ENCODE results near the gene GUK1.

GUK1 gene

GRCh38 chr1:228163007-228163753 lies 23.1 kb downstream of the GUK1 start:
- H3K36me3 Mint-ChIP-seq (ENCODE audit: low read depth): no peaks in the 10 kb centered on the region
- H3K27me3 Mint-ChIP-seq (ENCODE audit: low read depth): no peaks in the 10 kb centered on the region
- H3K4me1 Mint-ChIP-seq (ENCODE audit: low read depth): peaks cover 22% of the 10 kb centered on the region
- H3K9me3 Mint-ChIP-seq: no peaks in the 10 kb centered on the region
- no peak overlapping the region for H3K4me3 Mint-ChIP-seq
- no peak overlapping the region for H3K27ac Mint-ChIP-seq
- DNase-seq (ENCODE audit: low spot score): no peak

GRCh38 chr1:228163776-228164519 lies 23.9 kb downstream of the GUK1 start:
- Mint-ChIP-seq H3K4me3 (peak overlapping the region; percentile 90), H3K27ac (peak overlapping the region; percentile 86), H3K4me1 (ENCODE audit: low read depth) (peaks cover 22% of the 10 kb centered on the region), H3K9me3 (no peaks in the 10 kb centered on the region), H3K27me3 (ENCODE audit: low read depth) (no peaks in the 10 kb centered on the region), H3K36me3 (ENCODE audit: low read depth) (no peaks in the 10 kb centered on the region)
- DNase-seq (ENCODE audit: low spot score): no peak

- peaks cover 28% of the 10 kb centered on the region for H3K4me1 Mint-ChIP-seq (ENCODE audit: low read depth)
- H3K36me3 Mint-ChIP-seq (ENCODE audit: low read depth): no peaks in the 10 kb centered on the region
- peak overlapping the region; percentile 90 for H3K4me3 Mint-ChIP-seq
- peak overlapping the region; percentile 97 for H3K27ac Mint-ChIP-seq
- H3K9me3 Mint-ChIP-seq: no peaks in the 10 kb centered on the region
- H3K27me3 Mint-ChIP-seq (ENCODE audit: low read depth): no peaks in the 10 kb centered on the region
- no peak for DNase-seq (ENCODE audit: low spot score)
Measured at GRCh38 chr1:228164561-228165371, 24.7 kb downstream of the GUK1 start.

DNA sequence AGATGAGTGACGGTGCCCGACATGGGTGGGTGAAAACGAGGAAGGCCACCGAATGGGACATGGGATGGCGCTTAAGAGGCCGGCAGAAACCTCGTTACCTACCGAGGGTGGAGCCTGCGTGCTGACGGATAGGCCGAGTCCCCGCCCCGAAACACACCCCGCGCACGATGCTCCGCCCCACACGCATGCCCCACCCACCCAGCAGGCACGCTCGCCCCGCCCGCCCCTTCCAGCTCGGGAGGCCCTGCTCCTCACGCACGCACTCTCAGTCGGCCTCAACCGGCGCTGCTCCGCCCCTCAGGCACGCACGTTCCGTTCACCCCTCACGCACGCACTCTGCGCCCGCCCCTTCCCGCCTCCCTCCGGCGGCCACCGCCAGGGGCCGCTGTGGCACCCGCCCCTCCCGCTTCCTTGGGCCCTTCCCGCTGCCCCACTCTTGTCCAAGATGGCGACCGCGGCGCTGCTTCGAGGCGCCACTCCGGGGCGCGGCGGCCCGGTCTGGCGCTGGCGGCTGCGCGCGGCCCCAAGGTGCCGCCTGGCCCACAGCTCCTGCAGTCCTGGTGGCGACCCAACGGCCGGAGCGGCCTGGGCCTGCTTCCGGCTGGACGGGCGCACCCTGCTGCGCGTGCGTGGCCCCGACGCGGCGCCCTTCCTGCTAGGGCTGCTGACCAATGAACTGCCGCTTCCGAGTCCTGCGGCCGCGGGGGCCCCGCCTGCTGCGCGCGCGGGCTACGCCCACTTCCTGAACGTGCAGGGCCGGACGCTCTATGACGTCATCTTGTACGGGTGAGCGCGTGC lies 25.5 kb downstream of the GUK1 start, which contains the start of gene IBA57:
IBA57 (plus strand) TSS at position 433 of the 798 bp plus-strand sequence; CDS start at position 446, 13 bp downstream.
- peak; percentile 99 for DNase-seq (ENCODE audit: low spot score)
- Mint-ChIP-seq H3K36me3 (ENCODE audit: low read depth) (no peaks in the 10 kb centered on the region), H3K9me3 (no peaks in the 10 kb centered on the region), H3K27ac (peak within 1 kb of the TSS; percentile 97), H3K27me3 (ENCODE audit: low read depth) (no peaks in the 10 kb centered on the region), H3K4me3 (peak within 1 kb of the TSS; percentile 90), H3K4me1 (ENCODE audit: low read depth) (peaks cover 28% of the 10 kb centered on the region)

GRCh38 chr1:228166170-228166936 lies 26.3 kb downstream of the GUK1 start:
- Mint-ChIP-seq H3K4me1 (ENCODE audit: low read depth) (peaks cover 28% of the 10 kb centered on the region), H3K9me3 (no peaks in the 10 kb centered on the region), H3K4me3 (peak overlapping the region; percentile 79), H3K27ac (peak overlapping the region; percentile 93), H3K36me3 (ENCODE audit: low read depth) (no peaks in the 10 kb centered on the region), H3K27me3 (ENCODE audit: low read depth) (no peaks in the 10 kb centered on the region)
- DNase-seq (ENCODE audit: low spot score): peak; percentile 59

GRCh38 chr1:228168563-228169270 lies 28.6 kb downstream of the GUK1 start:
- Mint-ChIP-seq H3K27ac (no peak overlapping the region), H3K27me3 (ENCODE audit: low read depth) (no peaks in the 10 kb centered on the region), H3K36me3 (ENCODE audit: low read depth) (no peaks in the 10 kb centered on the region), H3K9me3 (no peaks in the 10 kb centered on the region), H3K4me3 (no peak overlapping the region), H3K4me1 (ENCODE audit: low read depth) (peaks cover 28% of the 10 kb centered on the region)
- DNase-seq (ENCODE audit: low spot score): no peak

DNA sequence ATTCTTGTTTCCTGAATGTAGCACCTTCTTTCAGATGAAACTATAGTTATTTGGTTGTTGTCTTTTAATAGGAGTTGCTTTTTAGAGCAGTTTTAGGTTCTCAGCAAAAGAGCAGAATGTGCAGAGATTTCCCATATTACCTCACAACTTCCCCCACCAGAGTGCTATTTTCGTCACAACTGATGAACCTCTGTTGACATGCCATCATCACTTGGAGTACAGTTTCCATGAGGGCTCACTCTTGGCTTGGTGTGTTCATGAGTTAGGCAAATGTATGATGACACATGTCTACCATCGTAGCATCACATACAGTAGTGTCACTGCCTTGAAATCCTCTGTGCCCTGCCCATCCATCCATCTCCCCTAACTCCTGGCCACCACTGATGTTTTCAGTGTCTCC lies 29.3 kb downstream of the GUK1 start:
- no peak for DNase-seq (ENCODE audit: low spot score)
- Mint-ChIP-seq H3K27ac (no peak overlapping the region), H3K36me3 (ENCODE audit: low read depth) (no peaks in the 10 kb centered on the region), H3K27me3 (ENCODE audit: low read depth) (no peaks in the 10 kb centered on the region), H3K9me3 (no peaks in the 10 kb centered on the region), H3K4me1 (ENCODE audit: low read depth) (peaks cover 25% of the 10 kb centered on the region), H3K4me3 (no peak overlapping the region)

DNA sequence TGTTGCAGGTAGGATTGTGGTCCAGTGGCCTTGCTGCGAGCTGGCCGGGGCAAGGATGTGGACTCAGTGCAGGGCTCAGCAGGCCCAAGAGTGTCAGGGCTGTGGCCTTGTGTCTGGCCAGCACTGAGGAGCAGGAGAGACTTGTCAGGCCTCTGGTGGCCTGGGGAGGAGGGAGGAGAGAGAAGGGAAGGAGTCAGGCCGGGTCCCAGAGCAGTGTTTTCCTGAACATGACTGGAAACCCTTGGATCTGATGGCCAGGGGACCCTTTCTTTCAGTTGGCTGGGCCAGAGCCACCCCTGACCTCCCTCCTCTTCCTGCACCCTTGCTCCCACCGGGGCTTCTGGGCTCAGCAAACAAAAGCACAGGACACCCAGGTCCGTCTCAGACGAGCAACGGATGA lies 30.6 kb downstream of the GUK1 start:
- DNase-seq (ENCODE audit: low spot score): no peak
- Mint-ChIP-seq H3K4me1 (ENCODE audit: low read depth) (peaks cover 16% of the 10 kb centered on the region), H3K27me3 (ENCODE audit: low read depth) (no peaks in the 10 kb centered on the region), H3K4me3 (no peak overlapping the region), H3K27ac (no peak overlapping the region), H3K9me3 (no peaks in the 10 kb centered on the region), H3K36me3 (ENCODE audit: low read depth) (no peaks in the 10 kb centered on the region)

- Mint-ChIP-seq H3K36me3 (ENCODE audit: low read depth) (no peaks in the 10 kb centered on the region), H3K27me3 (ENCODE audit: low read depth) (no peaks in the 10 kb centered on the region), H3K4me3 (no peak overlapping the region), H3K4me1 (ENCODE audit: low read depth) (peaks cover 16% of the 10 kb centered on the region), H3K9me3 (no peaks in the 10 kb centered on the region), H3K27ac (no peak overlapping the region)
- no peak for DNase-seq (ENCODE audit: low spot score)
Measured at GRCh38 chr1:228171221-228171891, 31.3 kb downstream of the GUK1 start.

GRCh38 chr1:228172591-228173527 lies 32.8 kb downstream of the GUK1 start:
- H3K4me1 Mint-ChIP-seq (ENCODE audit: low read depth): peaks cover 7% of the 10 kb centered on the region

More at GRCh38 chr1:228172591-228173527, 32.8 kb downstream of the GUK1 start:
- H3K27ac Mint-ChIP-seq: no peak overlapping the region
- no peak for DNase-seq (ENCODE audit: low spot score)
- H3K4me3 Mint-ChIP-seq: no peak overlapping the region
- no peaks in the 10 kb centered on the region for H3K36me3 Mint-ChIP-seq (ENCODE audit: low read depth)
- no peaks in the 10 kb centered on the region for H3K27me3 Mint-ChIP-seq (ENCODE audit: low read depth)
- H3K9me3 Mint-ChIP-seq: no peaks in the 10 kb centered on the region
